Measurements from ENCODE around the gene GORASP1. TPM values are rescaled to one million over a fixed set of nuclear protein-coding genes. Genes with fewer than 3 reads are reported as not detected.

Gene GORASP1
- total RNA-seq, 4 donors from 2014 or later, result 48.5 to 82.5 (median 76.8) TPM

DNA sequence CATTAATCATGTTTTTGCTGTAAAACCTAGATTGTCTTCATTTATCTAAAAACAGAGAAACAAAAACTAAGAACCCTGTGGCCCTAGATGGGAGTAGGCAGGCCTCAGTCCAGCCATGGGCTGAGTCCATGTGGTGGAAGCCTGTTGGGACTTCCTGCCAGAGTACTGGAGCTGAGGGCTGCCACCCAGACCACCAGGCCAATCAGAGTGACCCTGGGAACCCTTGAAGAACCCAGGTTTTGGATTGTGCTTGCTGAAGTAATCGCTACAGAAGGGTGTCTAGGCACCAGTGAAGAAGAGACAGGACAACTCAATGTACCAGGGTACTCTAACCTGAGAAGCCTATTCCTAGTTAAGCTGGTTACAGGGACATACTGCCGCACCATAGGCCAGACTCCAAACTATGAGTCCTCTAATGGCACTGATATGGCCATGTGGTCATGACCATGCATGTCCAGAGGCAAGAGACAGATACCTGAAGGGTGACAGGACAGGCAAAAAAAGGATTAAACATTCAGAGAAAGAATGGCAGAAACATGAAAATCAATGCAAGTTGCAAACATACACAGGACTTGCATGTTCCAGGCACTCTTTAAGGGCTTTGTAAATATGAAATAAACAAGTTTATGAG lies 33.0 kb upstream of the GORASP1 start:
- TF ChIP-seq EP300 (IDR thresholded peaks at IDR 0.05), result no peak
- TF ChIP-seq, protein P1, sequence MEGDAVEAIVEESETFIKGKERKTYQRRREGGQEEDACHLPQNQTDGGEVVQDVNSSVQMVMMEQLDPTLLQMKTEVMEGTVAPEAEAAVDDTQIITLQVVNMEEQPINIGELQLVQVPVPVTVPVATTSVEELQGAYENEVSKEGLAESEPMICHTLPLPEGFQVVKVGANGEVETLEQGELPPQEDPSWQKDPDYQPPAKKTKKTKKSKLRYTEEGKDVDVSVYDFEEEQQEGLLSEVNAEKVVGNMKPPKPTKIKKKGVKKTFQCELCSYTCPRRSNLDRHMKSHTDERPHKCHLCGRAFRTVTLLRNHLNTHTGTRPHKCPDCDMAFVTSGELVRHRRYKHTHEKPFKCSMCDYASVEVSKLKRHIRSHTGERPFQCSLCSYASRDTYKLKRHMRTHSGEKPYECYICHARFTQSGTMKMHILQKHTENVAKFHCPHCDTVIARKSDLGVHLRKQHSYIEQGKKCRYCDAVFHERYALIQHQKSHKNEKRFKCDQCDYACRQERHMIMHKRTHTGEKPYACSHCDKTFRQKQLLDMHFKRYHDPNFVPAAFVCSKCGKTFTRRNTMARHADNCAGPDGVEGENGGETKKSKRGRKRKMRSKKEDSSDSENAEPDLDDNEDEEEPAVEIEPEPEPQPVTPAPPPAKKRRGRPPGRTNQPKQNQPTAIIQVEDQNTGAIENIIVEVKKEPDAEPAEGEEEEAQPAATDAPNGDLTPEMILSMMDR (IDR thresholded peaks at IDR 0.05), result no peak
- no peak for TF ChIP-seq POLR2A (IDR thresholded peaks at IDR 0.05)
- TF ChIP-seq POLR2AphosphoS5 (IDR thresholded peaks at IDR 0.05), result no peak
- Histone ChIP-seq H3K27me3 (no peaks in the 10 kb centered on the region), H3K4me3 (no peak overlapping the region), H3K27ac (peak overlapping the region in 3 of 4 donors; percentile 46 to 59 (median 55)), H3K36me3 (peaks cover 0 to 74% of the 10 kb centered on the region in 2 donors), H3K9me3 (no peaks in the 10 kb centered on the region), H3K4me1 (peaks cover 6 to 67% (median 27%) of the 10 kb centered on the region in 3 donors)
- no peak for ATAC-seq
- WGBS, 2 donors (ENCODE audit: low coverage in 1 of 2), result 100% methylated on average over 1 of the region's 2 CpGs; no CpG with 5 or more reads in 1 of the 2 donors

DNA sequence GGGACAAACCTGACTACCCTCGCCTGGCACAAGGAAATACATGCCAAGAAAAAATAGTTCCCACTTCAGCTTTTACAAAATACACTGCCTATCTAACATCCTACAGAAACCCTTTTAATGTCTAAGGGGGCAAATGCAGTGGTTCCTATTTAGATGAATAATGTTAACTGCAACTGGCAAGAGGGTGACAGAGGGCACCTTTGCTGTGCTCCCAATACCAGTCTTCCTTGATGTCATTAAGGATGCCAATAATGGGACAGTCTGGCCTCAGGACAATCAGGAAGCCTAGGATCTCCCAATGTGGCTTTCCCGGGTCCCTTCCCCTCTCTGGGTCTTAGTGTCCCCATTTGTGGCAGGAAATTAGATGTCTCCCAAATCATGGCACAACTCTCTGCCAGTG lies 32.0 kb upstream of the GORASP1 start:
- Histone ChIP-seq H3K36me3 (peaks cover 0 to 66% of the 10 kb centered on the region in 2 donors), H3K9me3 (no peaks in the 10 kb centered on the region), H3K27ac (peak overlapping the region in 3 of 4 donors; percentile 11 to 59 (median 26)), H3K27me3 (no peaks in the 10 kb centered on the region), H3K4me3 (no peak overlapping the region), H3K4me1 (peaks cover 6 to 60% (median 27%) of the 10 kb centered on the region in 3 donors)
- ATAC-seq, result no peak
- TF ChIP-seq, protein P1 (IDR thresholded peaks at IDR 0.05), result no peak
- TF ChIP-seq EP300 (IDR thresholded peaks at IDR 0.05) (no peak), POLR2AphosphoS5 (IDR thresholded peaks at IDR 0.05) (no peak), POLR2A (IDR thresholded peaks at IDR 0.05) (no peak)
- 100% methylated on average over 1 of the region's 2 CpGs for WGBS, 2 donors (ENCODE audit: low coverage in 1 of 2)

DNA sequence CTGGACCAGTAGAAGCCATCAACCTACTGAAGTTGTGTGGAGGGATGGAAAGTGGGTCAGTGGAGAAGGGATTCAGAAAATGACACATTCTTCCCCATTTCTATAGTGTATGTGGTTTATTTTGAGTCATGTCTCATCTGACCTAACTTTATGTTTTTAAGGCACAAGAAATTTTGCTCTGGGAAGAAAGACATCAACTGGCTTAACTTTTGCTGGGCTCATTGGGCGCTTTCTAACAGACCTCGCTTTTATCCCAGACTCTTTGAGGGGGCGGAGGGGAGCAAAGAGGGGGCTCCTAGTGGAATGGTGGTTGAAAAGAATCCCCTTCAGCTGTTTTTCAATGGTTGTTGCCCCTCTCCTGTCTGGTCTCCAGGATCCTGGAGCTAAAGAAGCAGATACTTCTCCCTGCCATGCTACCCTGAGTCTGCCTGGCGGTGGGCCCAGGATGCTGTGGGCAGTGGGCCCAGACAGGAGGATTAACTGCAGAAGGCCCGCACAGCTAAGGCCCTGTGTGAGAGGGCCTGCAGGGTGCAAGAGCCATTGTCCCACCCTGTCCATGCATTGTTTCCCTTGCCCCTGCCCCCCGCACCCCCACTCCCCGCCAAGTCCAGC lies 31.5 kb upstream of the GORASP1 start:
- Histone ChIP-seq H3K9me3 (no peaks in the 10 kb centered on the region), H3K36me3 (peaks cover 0 to 66% of the 10 kb centered on the region in 2 donors), H3K4me3 (no peak overlapping the region), H3K27me3 (no peaks in the 10 kb centered on the region), H3K27ac (peak overlapping the region in 2 of 4 donors; percentile 11 to 59), H3K4me1 (peaks cover 6 to 57% (median 27%) of the 10 kb centered on the region in 3 donors)
- WGBS, 2 donors (ENCODE audit: low coverage in 1 of 2), result 41 to 75% methylated on average over 2 to 3 of the region's 7 CpGs
- peak; percentile 26 for ATAC-seq
- TF ChIP-seq POLR2AphosphoS5 (IDR thresholded peaks at IDR 0.05), result peak; percentile 32
- no peak for TF ChIP-seq EP300 (IDR thresholded peaks at IDR 0.05)
- no peak for TF ChIP-seq POLR2A (IDR thresholded peaks at IDR 0.05)

DNA sequence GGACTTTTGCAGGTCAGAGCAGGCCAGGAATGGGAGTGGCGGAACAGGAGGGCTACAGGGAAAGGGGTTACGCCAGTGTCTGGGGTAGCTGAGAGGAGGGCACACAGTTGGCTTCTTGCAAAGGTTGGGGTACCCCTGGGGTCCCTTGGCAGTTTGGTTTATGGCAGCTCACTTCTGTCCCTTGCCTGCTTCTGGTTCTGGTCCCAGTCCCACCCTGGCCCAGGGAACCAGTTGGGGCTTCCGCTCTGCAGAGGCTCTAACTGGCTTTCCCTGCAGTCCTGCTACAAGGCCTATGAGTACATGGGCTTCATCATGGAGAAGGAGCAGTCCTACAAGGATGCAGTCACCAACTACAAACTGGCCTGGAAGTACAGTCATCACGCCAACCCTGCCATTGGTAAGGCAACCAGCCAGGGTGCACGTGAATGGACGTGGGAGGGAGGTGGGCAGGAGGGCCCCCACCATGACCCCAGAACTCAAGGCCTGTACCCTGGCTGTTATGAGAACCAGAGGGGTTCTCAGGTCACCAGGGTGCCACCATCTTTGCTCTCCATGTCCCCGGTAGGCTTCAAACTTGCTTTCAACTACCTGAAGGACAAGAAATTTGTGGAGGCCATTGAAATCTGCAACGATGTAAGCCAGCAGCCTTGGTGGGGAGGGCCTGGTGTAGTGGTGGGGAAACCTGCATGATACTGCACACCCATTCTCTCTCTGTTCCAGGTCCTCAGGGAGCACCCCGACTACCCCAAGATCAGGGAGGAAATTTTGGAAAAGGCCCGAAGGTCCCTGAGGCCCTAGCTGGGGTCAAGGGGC lies 30.8 kb upstream of the GORASP1 start:
- H3K27ac ChIP-seq, result peak overlapping the region in 1 of 4 donors; percentile 11
- peaks cover 0 to 66% of the 10 kb centered on the region in 2 donors for H3K36me3 ChIP-seq
- TF ChIP-seq, protein P1 (IDR thresholded peaks at IDR 0.05), result no peak
- TF ChIP-seq POLR2A (IDR thresholded peaks at IDR 0.05) (no peak), POLR2AphosphoS5 (IDR thresholded peaks at IDR 0.05) (no peak), EP300 (IDR thresholded peaks at IDR 0.05) (no peak)
- no peak for ATAC-seq
- no peaks in the 10 kb centered on the region for H3K27me3 ChIP-seq
- 80% methylated on average over 4 of the region's 10 CpGs; no CpG with 5 or more reads in 1 of the 2 donors for WGBS, 2 donors (ENCODE audit: low coverage in 1 of 2)
- H3K4me1 ChIP-seq, result peaks cover 6 to 50% (median 27%) of the 10 kb centered on the region in 3 donors
- no peaks in the 10 kb centered on the region for H3K9me3 ChIP-seq
- no peak overlapping the region for H3K4me3 ChIP-seq

DNA sequence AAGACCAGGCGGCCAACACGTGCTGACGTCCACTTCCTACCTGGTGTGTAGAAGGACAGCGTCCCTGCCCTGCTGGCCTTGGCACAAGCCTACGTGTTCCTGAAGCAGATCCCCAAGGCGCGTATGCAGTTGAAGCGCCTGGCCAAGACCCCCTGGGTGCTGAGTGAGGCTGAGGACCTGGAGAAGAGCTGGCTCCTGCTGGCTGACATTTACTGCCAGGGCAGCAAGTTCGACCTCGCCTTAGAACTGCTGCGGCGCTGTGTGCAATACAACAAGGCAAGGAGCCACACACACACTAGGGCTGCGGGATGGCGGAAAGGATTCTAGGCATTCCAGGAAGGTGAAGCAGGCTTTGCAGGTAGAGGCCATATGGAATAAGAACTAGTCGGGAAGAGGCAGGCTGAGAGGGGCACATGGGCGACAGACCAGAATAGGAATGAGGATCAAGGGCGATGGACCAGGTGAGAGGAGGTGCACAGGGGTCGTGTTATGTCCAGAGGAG lies 30.1 kb upstream of the GORASP1 start:
- H3K9me3 ChIP-seq, result no peaks in the 10 kb centered on the region
- H3K27me3 ChIP-seq, result no peaks in the 10 kb centered on the region
- H3K4me3 ChIP-seq, result no peak overlapping the region
- TF ChIP-seq POLR2AphosphoS5 (IDR thresholded peaks at IDR 0.05) (no peak), POLR2A (IDR thresholded peaks at IDR 0.05) (no peak), EP300 (IDR thresholded peaks at IDR 0.05) (no peak)
- TF ChIP-seq, protein P1 (IDR thresholded peaks at IDR 0.05), result no peak
- 97 to 100% methylated on average over 1 to 8 of the region's 18 CpGs for WGBS, 2 donors (ENCODE audit: low coverage in 1 of 2)
- ATAC-seq, result no peak
- H3K36me3 ChIP-seq, result peaks cover 0 to 64% of the 10 kb centered on the region in 2 donors
- H3K4me1 ChIP-seq, result peaks cover 6 to 43% (median 25%) of the 10 kb centered on the region in 3 donors
- H3K27ac ChIP-seq, result no peak overlapping the region
